ES-I3 (cell line): ENCODE results near the gene TSPAN17.

Experiments used
- H3K36me3 ChIP-seq: 2 replicates; pipeline ENCODE4 v1.6.1; 2013; ENCODE audit warnings: mild to moderate bottlenecking, low read length, control low read depth, moderate library complexity; ENCODE audit not compliant: insufficient read depth
- H3K4me1 ChIP-seq: 2 replicates; pipeline ENCODE4 v1.6.1; 2013; ENCODE audit warnings: mild to moderate bottlenecking, control low read depth, low read length; ENCODE audit not compliant: insufficient read depth
- H3K9ac ChIP-seq: 2 replicates; pipeline ENCODE4 v1.6.1; 2013; ENCODE audit warnings: low read depth, mild to moderate bottlenecking, low read length, moderate library complexity
- H3K9me3 ChIP-seq: 2 replicates; pipeline ENCODE4 v1.6.1; 2013; ENCODE audit warnings: mild to moderate bottlenecking, low read length, moderate library complexity; ENCODE audit not compliant: control insufficient read depth, insufficient read depth

Gene TSPAN17

GRCh38 chr5:176654856-176655255 is 7.6 kb downstream of the TSPAN17 start:
- Histone ChIP-seq H3K4me1 (no peaks in the 10 kb centered on the region), H3K36me3 (no peaks in the 10 kb centered on the region; the same call in 1 of the 2 replicates), H3K9ac (no peak overlapping the region), H3K9me3 (no peaks in the 10 kb centered on the region)

GRCh38 chr5:176656467-176656990 is 9.2 kb downstream of the TSPAN17 start:
- Histone ChIP-seq H3K9ac (no peak overlapping the region), H3K36me3 (no peaks in the 10 kb centered on the region; the same call in 1 of the 2 replicates), H3K9me3 (no peaks in the 10 kb centered on the region), H3K4me1 (no peaks in the 10 kb centered on the region; the same call in 1 of the 2 replicates)

- H3K4me1 ChIP-seq: no peaks in the 10 kb centered on the region; the same call in 1 of the 2 replicates
- no peaks in the 10 kb centered on the region for H3K36me3 ChIP-seq
- no peak overlapping the region for H3K9ac ChIP-seq
- no peaks in the 10 kb centered on the region for H3K9me3 ChIP-seq
These were observed 10.8 kb downstream of the TSPAN17 start for GRCh38 chr5:176658007-176658599.

GRCh38 chr5:176658817-176659511 is 11.7 kb downstream of the TSPAN17 start:
- Histone ChIP-seq H3K4me1 (no peaks in the 10 kb centered on the region; the same call in 1 of the 2 replicates), H3K36me3 (no peaks in the 10 kb centered on the region), H3K9me3 (no peaks in the 10 kb centered on the region), H3K9ac (no peak overlapping the region)

- H3K36me3 ChIP-seq: no peaks in the 10 kb centered on the region
- H3K4me1 ChIP-seq: no peaks in the 10 kb centered on the region; the same call in 1 of the 2 replicates
- no peak overlapping the region for H3K9ac ChIP-seq
- no peaks in the 10 kb centered on the region for H3K9me3 ChIP-seq
These were observed 12.2 kb downstream of the TSPAN17 start for GRCh38 chr5:176659512-176659839.

GRCh38 chr5:176659860-176660461 is 12.7 kb downstream of the TSPAN17 start:
- H3K36me3 ChIP-seq: no peaks in the 10 kb centered on the region
- no peak overlapping the region for H3K9ac ChIP-seq
- no peaks in the 10 kb centered on the region for H3K9me3 ChIP-seq
- H3K4me1 ChIP-seq: no peaks in the 10 kb centered on the region; the same call in 1 of the 2 replicates

GRCh38 chr5:176660530-176660859 is 13.2 kb downstream of the TSPAN17 start:
- H3K36me3 ChIP-seq: no peaks in the 10 kb centered on the region
- H3K9ac ChIP-seq: no peak overlapping the region
- no peaks in the 10 kb centered on the region; the same call in 1 of the 2 replicates for H3K4me1 ChIP-seq

GRCh38 chr5:176660860-176661641 is 13.8 kb downstream of the TSPAN17 start:
- H3K4me1 ChIP-seq: no peaks in the 10 kb centered on the region; the same call in 1 of the 2 replicates

More at GRCh38 chr5:176660530-176660859, 13.2 kb downstream of the TSPAN17 start:
- no peaks in the 10 kb centered on the region for H3K9me3 ChIP-seq

GRCh38 chr5:176661676-176662075 is 14.4 kb downstream of the TSPAN17 start:
- no peaks in the 10 kb centered on the region for H3K36me3 ChIP-seq
- H3K4me1 ChIP-seq: no peaks in the 10 kb centered on the region; the same call in 1 of the 2 replicates
- no peaks in the 10 kb centered on the region for H3K9me3 ChIP-seq
- no peak overlapping the region for H3K9ac ChIP-seq

More at GRCh38 chr5:176660860-176661641, 13.8 kb downstream of the TSPAN17 start:
- Histone ChIP-seq H3K9me3 (no peaks in the 10 kb centered on the region), H3K9ac (no peak overlapping the region), H3K36me3 (no peaks in the 10 kb centered on the region)

- H3K36me3 ChIP-seq: no peaks in the 10 kb centered on the region
- H3K4me1 ChIP-seq: no peaks in the 10 kb centered on the region; the same call in 1 of the 2 replicates
- no peak overlapping the region for H3K9ac ChIP-seq
- H3K9me3 ChIP-seq: no peaks in the 10 kb centered on the region
These were observed 15.4 kb downstream of the TSPAN17 start for GRCh38 chr5:176662371-176663333.

- H3K36me3 ChIP-seq: no peaks in the 10 kb centered on the region
- H3K9me3 ChIP-seq: no peaks in the 10 kb centered on the region
- no peaks in the 10 kb centered on the region; the same call in 1 of the 2 replicates for H3K4me1 ChIP-seq
- no peak overlapping the region for H3K9ac ChIP-seq
These were observed 16.3 kb downstream of the TSPAN17 start for GRCh38 chr5:176663566-176663965.

- H3K9ac ChIP-seq: no peak overlapping the region
These were observed 17.2 kb downstream of the TSPAN17 start for GRCh38 chr5:176664479-176664878.

GRCh38 chr5:176664886-176665285 is 17.6 kb downstream of the TSPAN17 start:
- no peaks in the 10 kb centered on the region; the same call in 1 of the 2 replicates for H3K4me1 ChIP-seq
- no peaks in the 10 kb centered on the region for H3K36me3 ChIP-seq
- H3K9ac ChIP-seq: no peak overlapping the region
- no peaks in the 10 kb centered on the region for H3K9me3 ChIP-seq

More at GRCh38 chr5:176664479-176664878, 17.2 kb downstream of the TSPAN17 start:
- Histone ChIP-seq H3K9me3 (no peaks in the 10 kb centered on the region), H3K36me3 (no peaks in the 10 kb centered on the region), H3K4me1 (no peaks in the 10 kb centered on the region; the same call in 1 of the 2 replicates)
